Sigmoid colon (tissue), 7 donors: ENCODE measurements around the gene PHOX2B. TPM values are rescaled to one million over a fixed set of nuclear protein-coding genes. Genes with fewer than 3 reads are reported as not detected.

Experiments
- DNase-seq: peaks from one replicate; pipeline ENCODE4 v3.0.0-alpha.2; 2019
- H3K27ac ChIP-seq, 4 donors: fragments of 200-600 bp; sonication (generic); one replicate each; pipeline ENCODE4 v1.5.1; 2016 to 2019; ENCODE audit warnings: mild to moderate bottlenecking in 1 of 4
- H3K27me3 ChIP-seq, 3 donors: fragments of 200-600 bp; sonication (generic); one replicate each; pipeline ENCODE4 v1.5.1; 2019; ENCODE audit warnings: mild to moderate bottlenecking in 1 of 3
- H3K36me3 ChIP-seq, 4 donors: fragments of 200-600 bp; sonication (generic); one replicate each; pipeline ENCODE4 v1.5.1; 2016 to 2019
- H3K4me1 ChIP-seq, 4 donors: fragments of 200-600 bp; sonication (generic); one replicate each; pipeline ENCODE4 v1.5.1; 2017 to 2019
- H3K4me3 ChIP-seq, 4 donors: fragments of 200-600 bp; sonication (generic); one replicate each; pipeline ENCODE4 v1.5.1; 2017 to 2019; ENCODE audit warnings: mild to moderate bottlenecking in 2 of 4, moderate library complexity in 1 of 4
- H3K9me3 ChIP-seq, 4 donors: fragments of 200-600 bp in 3 of 4; sonication (generic) in 3 of 4; one replicate each; pipeline versions ENCODE4 v1.5.1 to v1.6.1; 2013 to 2019
- EP300 ChIP-seq, 4 donors: sonication (generic); formaldehyde crosslinking; IDR thresholded peaks; one replicate each; pipeline ENCODE4 v1.6.1; 2017; ENCODE audit warnings: antibody characterized with exemption in 4 of 4
- POLR2A ChIP-seq, 2 donors: fragments of 450-650 bp; IDR thresholded peaks; one replicate each; pipeline ENCODE4 v1.6.1; 2016; ENCODE audit warnings: antibody characterized with exemption in 2 of 2, mild to moderate bottlenecking in 2 of 2, moderate library complexity in 2 of 2
- POLR2AphosphoS5 ChIP-seq, 4 donors: sonication (generic); formaldehyde crosslinking; IDR thresholded peaks; one replicate each; pipeline ENCODE4 v1.6.1; 2017; ENCODE audit warnings: antibody characterized with exemption in 4 of 4
- WGBS, 2 donors: extraction: QIAGEN DNeasy Blood & Tissue Kit; methylation state at CpG; one replicate each; pipeline ENCODE4 v1.1.7; 2013; 5-methylcytosine and 5-hydroxymethylcytosine counted together
- intact Hi-C: fragments of 100-400 bp; cut with DNase I; formaldehyde crosslinking; loops from one replicate; pipeline ENCODE4 v1.15.1; 2023
- polyA plus RNA-seq, 3 donors: library from polyadenylated mRNA; stranded (reverse); fragments of 200-250 nt; gene quantifications; one replicate each; pipeline ENCODE4 v1.2.3, GENCODE V29; 2013
- total RNA-seq, 4 donors: library from RNA; depleted of rRNA; stranded (reverse); fragments of >200 nt; gene quantifications; one replicate each; pipeline ENCODE4 v1.1.0, GENCODE V29; 2016
- TF ChIP-seq, protein P1 (sequence below), 4 experiments: fragments of 450-650 bp in 3 of 4; fragments of 200-600 bp in 1 of 4; IDR thresholded peaks; one replicate each; pipeline ENCODE4 v1.5.1; 2016 to 2019; ENCODE audit warnings: antibody characterized with exemption in 4 of 4, mild to moderate bottlenecking in 3 of 4, moderate library complexity in 2 of 4
- donor health status: healthy with polysubstance abuse.
- donor health status: Bipolar disorder and iron deficiency.
- donor health status: healthy.

Gene PHOX2B
- total and polyA plus RNA-seq, 7 donors, result 0.33 to 3.6 (median 2.1) TPM; not detected in 1

DNA sequence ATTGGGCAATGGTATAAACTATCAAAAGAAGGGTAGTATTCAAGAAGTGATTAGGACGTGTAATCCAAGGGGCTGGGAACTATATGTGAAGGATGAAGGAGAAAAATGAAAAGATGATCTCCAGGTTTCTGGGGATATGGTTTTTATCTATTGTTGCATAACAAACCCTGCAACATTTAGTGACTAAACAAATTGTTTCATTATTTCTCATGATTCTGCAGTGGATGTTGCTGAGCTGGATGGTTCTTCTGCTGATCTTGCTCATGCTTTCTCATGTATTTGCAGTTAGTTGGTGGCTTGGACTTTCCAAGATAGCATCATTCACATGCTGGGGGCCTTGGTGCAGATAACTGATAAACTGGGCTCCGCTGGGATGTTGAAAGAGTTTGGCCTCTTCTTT, 29.1 kb downstream of the PHOX2B start:
- Histone ChIP-seq H3K4me3 (no peak overlapping the region), H3K9me3 (no peaks in the 10 kb centered on the region), H3K27me3 (no peaks in the 10 kb centered on the region), H3K4me1 (no peaks in the 10 kb centered on the region), H3K27ac (no peak overlapping the region), H3K36me3 (no peaks in the 10 kb centered on the region)
- intact Hi-C loops, result no loop called here
- TF ChIP-seq POLR2A (IDR thresholded peaks at IDR 0.05), result no peak
- TF ChIP-seq POLR2AphosphoS5 (IDR thresholded peaks at IDR 0.05), result no peak
- no peak for TF ChIP-seq EP300 (IDR thresholded peaks at IDR 0.05)
- TF ChIP-seq, protein P1, sequence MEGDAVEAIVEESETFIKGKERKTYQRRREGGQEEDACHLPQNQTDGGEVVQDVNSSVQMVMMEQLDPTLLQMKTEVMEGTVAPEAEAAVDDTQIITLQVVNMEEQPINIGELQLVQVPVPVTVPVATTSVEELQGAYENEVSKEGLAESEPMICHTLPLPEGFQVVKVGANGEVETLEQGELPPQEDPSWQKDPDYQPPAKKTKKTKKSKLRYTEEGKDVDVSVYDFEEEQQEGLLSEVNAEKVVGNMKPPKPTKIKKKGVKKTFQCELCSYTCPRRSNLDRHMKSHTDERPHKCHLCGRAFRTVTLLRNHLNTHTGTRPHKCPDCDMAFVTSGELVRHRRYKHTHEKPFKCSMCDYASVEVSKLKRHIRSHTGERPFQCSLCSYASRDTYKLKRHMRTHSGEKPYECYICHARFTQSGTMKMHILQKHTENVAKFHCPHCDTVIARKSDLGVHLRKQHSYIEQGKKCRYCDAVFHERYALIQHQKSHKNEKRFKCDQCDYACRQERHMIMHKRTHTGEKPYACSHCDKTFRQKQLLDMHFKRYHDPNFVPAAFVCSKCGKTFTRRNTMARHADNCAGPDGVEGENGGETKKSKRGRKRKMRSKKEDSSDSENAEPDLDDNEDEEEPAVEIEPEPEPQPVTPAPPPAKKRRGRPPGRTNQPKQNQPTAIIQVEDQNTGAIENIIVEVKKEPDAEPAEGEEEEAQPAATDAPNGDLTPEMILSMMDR (IDR thresholded peaks at IDR 0.05), result no peak
- DNase-seq, result no peak
- WGBS, 2 donors, result 80 to 88% methylated on average over 2 of the region's 2 CpGs

DNA sequence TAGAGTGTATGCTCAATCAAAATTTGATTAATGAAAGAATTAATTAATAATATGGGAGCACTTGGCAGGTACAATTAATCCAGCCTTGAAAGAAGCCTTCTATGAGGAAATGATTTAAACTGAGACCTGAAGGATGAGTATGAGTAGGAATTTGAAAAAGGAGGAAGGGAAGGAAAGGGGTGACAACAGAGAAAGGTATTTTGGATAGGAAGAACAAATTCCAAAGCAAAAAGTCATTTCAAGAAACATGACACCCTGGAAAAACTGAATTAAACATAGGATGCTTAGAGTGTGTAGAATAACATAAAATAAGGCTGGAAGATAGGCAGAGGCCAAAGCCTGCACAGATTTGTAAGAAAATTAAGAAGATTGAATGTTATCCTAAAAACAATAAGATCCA, 29.6 kb downstream of the PHOX2B start:
- no peak overlapping the region for H3K4me3 ChIP-seq
- no peak for DNase-seq
- H3K9me3 ChIP-seq, result no peaks in the 10 kb centered on the region
- intact Hi-C loops, result no loop called here
- H3K27me3 ChIP-seq, result no peaks in the 10 kb centered on the region
- no peak overlapping the region for H3K27ac ChIP-seq
- H3K4me1 ChIP-seq, result no peaks in the 10 kb centered on the region
- no peaks in the 10 kb centered on the region for H3K36me3 ChIP-seq
- TF ChIP-seq, protein P1 (IDR thresholded peaks at IDR 0.05), result no peak
- TF ChIP-seq POLR2AphosphoS5 (IDR thresholded peaks at IDR 0.05) (no peak), POLR2A (IDR thresholded peaks at IDR 0.05) (no peak), EP300 (IDR thresholded peaks at IDR 0.05) (no peak)

DNA sequence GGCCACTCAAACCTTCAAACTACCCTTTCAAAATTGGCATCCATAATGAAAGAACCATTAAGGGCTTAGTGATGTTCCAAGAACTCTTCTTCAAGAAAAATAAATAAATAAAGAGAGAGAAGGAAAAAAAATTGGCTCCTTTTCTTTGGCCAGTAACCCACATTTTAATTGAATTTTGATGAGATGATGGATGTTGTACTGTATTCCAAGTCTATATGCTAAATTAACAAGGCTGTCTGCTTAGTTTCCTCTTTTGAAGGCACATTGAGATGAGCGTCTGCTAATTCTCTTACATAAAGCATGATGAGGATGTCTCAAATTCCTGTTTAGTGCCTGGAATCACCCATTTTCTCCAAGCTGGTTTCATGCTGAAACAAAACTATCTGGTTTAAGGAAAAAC, 33.4 kb downstream of the PHOX2B start:
- Histone ChIP-seq H3K27me3 (peaks cover 0 to 3% (median 0%) of the 10 kb centered on the region in 3 donors), H3K9me3 (no peaks in the 10 kb centered on the region), H3K4me3 (no peak overlapping the region), H3K36me3 (no peaks in the 10 kb centered on the region), H3K4me1 (no peaks in the 10 kb centered on the region), H3K27ac (no peak overlapping the region)
- DNase-seq, result no peak
- WGBS, 2 donors, result 75 to 88% methylated on average over 1 of the region's 1 CpG
- intact Hi-C loops, result no loop called here
- no peak for TF ChIP-seq POLR2A (IDR thresholded peaks at IDR 0.05)
- TF ChIP-seq EP300 (IDR thresholded peaks at IDR 0.05), result no peak
- TF ChIP-seq POLR2AphosphoS5 (IDR thresholded peaks at IDR 0.05), result no peak
- TF ChIP-seq, protein P1 (IDR thresholded peaks at IDR 0.05), result no peak

DNA sequence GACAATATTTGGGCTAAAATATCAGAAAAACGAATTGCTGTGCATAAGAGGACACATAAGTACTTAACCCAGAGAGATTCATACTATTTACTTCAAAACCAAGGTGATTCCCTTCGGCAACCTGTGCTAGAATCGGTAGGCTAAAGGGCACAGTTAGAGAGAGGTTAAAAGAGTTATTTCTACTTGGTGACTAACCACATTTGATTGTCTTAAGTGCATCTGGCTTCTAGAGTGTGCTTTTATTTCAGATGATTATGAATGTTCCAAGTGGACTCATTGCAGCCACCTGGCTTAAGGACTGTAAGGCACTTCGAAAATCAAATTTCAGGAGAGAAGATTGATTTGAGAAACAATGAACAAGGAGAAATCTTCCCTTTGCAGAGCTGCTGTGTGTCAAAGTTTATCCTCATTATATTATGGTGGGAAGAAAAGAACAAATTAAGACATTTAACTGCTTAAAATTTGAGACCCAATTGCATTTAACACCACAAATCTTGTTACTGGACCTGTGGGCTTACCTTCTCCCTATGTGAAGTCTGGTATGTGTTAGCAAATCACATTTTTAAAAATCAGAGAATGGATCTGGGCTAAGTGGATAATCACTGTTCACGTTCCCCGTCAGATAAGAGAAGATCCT, 34.0 kb downstream of the PHOX2B start:
- DNase-seq, result no peak

More for the DNA sequence above, 34.0 kb downstream of the PHOX2B start:
- intact Hi-C loops, result no loop called here
- 76 to 84% methylated on average over 6 of the region's 6 CpGs for WGBS, 2 donors
- no peaks in the 10 kb centered on the region for H3K36me3 ChIP-seq
- H3K9me3 ChIP-seq, result no peaks in the 10 kb centered on the region
- no peaks in the 10 kb centered on the region for H3K4me1 ChIP-seq
- no peak for TF ChIP-seq POLR2A (IDR thresholded peaks at IDR 0.05)
- no peak for TF ChIP-seq POLR2AphosphoS5 (IDR thresholded peaks at IDR 0.05)
- TF ChIP-seq, protein P1 (IDR thresholded peaks at IDR 0.05), result no peak
- no peak for TF ChIP-seq EP300 (IDR thresholded peaks at IDR 0.05)
- H3K4me3 ChIP-seq, result no peak overlapping the region
- no peak overlapping the region for H3K27ac ChIP-seq
- peaks cover 0 to 3% (median 0%) of the 10 kb centered on the region in 3 donors for H3K27me3 ChIP-seq
